GM12878 (cell line): ENCODE results near the gene IQGAP2. TPM values are rescaled to one million over a fixed set of nuclear protein-coding genes. Genes with fewer than 3 reads are reported as not detected.

Experiments used
- ATAC-seq: fragments of 200-7000 bp; cut with Tn5 transposase; 3 replicates; pipeline ENCODE4 v1.9.1; 2020; ENCODE audit warnings: mild to moderate bottlenecking, moderate library complexity
- BruUV-seq: library from RNA; stranded (reverse); fragments of 400-500 nt; replicated peaks from 2 replicates; lab custom pipeline; 2021; lab: Mats Ljungman, UMichigan
- CTCF ChIA-PET: fragments of 300-600 bp; sonication (Branson Sonifier 250); formaldehyde crosslinking; extraction: SDS; loops from one replicate; lab custom pipeline; 2021; ENCODE audit warnings: inconsistent platforms; lab: Yijun Ruan, JAX
- POLR2A ChIA-PET: fragments of 350-600 bp; formaldehyde crosslinking; extraction: SDS; loops from one replicate; lab custom pipeline; 2021; ENCODE audit warnings: inconsistent platforms; lab: Charles Lee
- RAD21 ChIA-PET: fragments of 300-600 bp; sonication (Branson Sonifier 250); formaldehyde crosslinking; loops from one replicate; lab custom pipeline; 2023; ENCODE audit warnings: antibody characterized with exemption; ENCODE audit not compliant: unreplicated experiment; lab: Charles Lee
- SMC1A ChIA-PET: fragments of 300-600 bp; sonication (Branson Sonifier 250); formaldehyde crosslinking; loops from one replicate; lab custom pipeline; 2023; ENCODE audit not compliant: unreplicated experiment, uncharacterized antibody; lab: Charles Lee
- DNase-seq: peaks from one replicate; pipeline ENCODE4 v3.0.0-alpha.2; 2011; ENCODE audit warnings: low read depth, low spot score
- FAIRE-seq: peaks from 3 replicates; lab custom pipeline; 2011; peaks lifted over from hg19 to GRCh38; lab: Jason Lieb, UNC
- H2AFZ ChIP-seq: 2 replicates; pipeline ENCODE4 v1.6.0; 2011; ENCODE audit warnings: low read depth, low read length, control low read depth; ENCODE audit not compliant: control insufficient read depth
- H3K27ac ChIP-seq: 2 replicates; pipeline ENCODE4 v1.5.1; 2011; ENCODE audit warnings: control low read depth; ENCODE audit not compliant: control insufficient read depth, insufficient read depth
- H3K27me3 ChIP-seq, 2 experiments: replicated peaks in 1 of 2; 2 replicates each; pipeline versions ENCODE4 v1.6.0 to v1.6.1; 2011; ENCODE audit warnings: low read length in 1 of 2; ENCODE audit not compliant: control insufficient read depth in 2 of 2, insufficient read depth in 2 of 2
- H3K36me3 ChIP-seq, 2 experiments: 2 replicates each; pipeline ENCODE4 v1.5.1; 2011; ENCODE audit warnings: low read length in 1 of 2; ENCODE audit not compliant: control insufficient read depth in 2 of 2, insufficient read depth in 2 of 2
- H3K4me1 ChIP-seq: 2 replicates; pipeline ENCODE4 v1.6.1; 2011; ENCODE audit warnings: mild to moderate bottlenecking, low read length, moderate library complexity, mixed read lengths; ENCODE audit not compliant: control insufficient read depth, insufficient read depth
- H3K4me2 ChIP-seq: 2 replicates; pipeline ENCODE4 v1.6.0; 2011; ENCODE audit warnings: control low read depth; ENCODE audit not compliant: control insufficient read depth, insufficient read depth
- H3K4me3 ChIP-seq: fragments of 200-600 bp; sonication (generic); 2 replicates; pipeline ENCODE4 v1.5.1; 2016
- H3K79me2 ChIP-seq: 2 replicates; pipeline ENCODE4 v1.6.0; 2011; ENCODE audit warnings: low read length; ENCODE audit not compliant: control insufficient read depth, insufficient read depth
- H3K9ac ChIP-seq: 2 replicates; pipeline ENCODE4 v1.8.0; 2011; ENCODE audit warnings: low read length, control low read depth, mixed read lengths; ENCODE audit not compliant: control insufficient read depth, insufficient read depth
- H3K9me3 ChIP-seq: replicated peaks from 3 replicates; pipeline ENCODE4 v1.5.1; 2011; ENCODE audit warnings: mild to moderate bottlenecking, low read length; ENCODE audit not compliant: control insufficient read depth, insufficient read depth
- H4K20me1 ChIP-seq: 2 replicates; pipeline ENCODE4 v1.6.0; 2011; ENCODE audit not compliant: control insufficient read depth, insufficient read depth
- CEBPB ChIP-seq, 2 experiments: fragments of 150-350 bp in 1 of 2; IDR thresholded peaks; 2 replicates each; pipeline ENCODE4 v1.6.1; 2012 to 2014; ENCODE audit warnings: low read depth in 2 of 2, low read length in 2 of 2, borderline replicate concordance in 1 of 2, inconsistent platforms in 1 of 2
- EGR1 ChIP-seq, 2 experiments: IDR thresholded peaks; 1 replicate in 1 of 2; 2 replicates in 1 of 2; pipeline ENCODE4 v1.6.1; 2011 to 2012; ENCODE audit warnings: low read depth in 2 of 2, low read length in 2 of 2, borderline replicate concordance in 1 of 2, mild to moderate bottlenecking in 1 of 2, moderate library complexity in 1 of 2
- IKZF2 ChIP-seq, 2 experiments: fragments of 450-650 bp; IDR thresholded peaks; 2 replicates each; pipeline ENCODE4 v1.6.1; 2017; ENCODE audit warnings: mild to moderate bottlenecking in 2 of 2, moderate library complexity in 2 of 2
- JUND ChIP-seq: IDR thresholded peaks from 2 replicates; pipeline ENCODE4 v1.6.1; 2012; ENCODE audit warnings: low read depth, mild to moderate bottlenecking, low read length, improper control_type of control experiment, moderate library complexity
- LARP7 ChIP-seq: fragments of 450-650 bp; IDR thresholded peaks from 2 replicates; pipeline ENCODE4 v1.6.1; 2017; ENCODE audit warnings: mild to moderate bottlenecking
- NFYB ChIP-seq: IDR thresholded peaks from 2 replicates; pipeline ENCODE4 v1.6.1; 2011; ENCODE audit warnings: low read depth, mild to moderate bottlenecking, low read length, improper control_type of control experiment, moderate library complexity; ENCODE audit not compliant: insufficient read depth
- PML ChIP-seq: IDR thresholded peaks from 2 replicates; pipeline ENCODE4 v1.6.1; 2012; ENCODE audit warnings: low read length, inconsistent platforms
- RB1 ChIP-seq: fragments of 450-650 bp; formaldehyde crosslinking; IDR thresholded peaks from 2 replicates; pipeline ENCODE4 v1.6.1; 2017; ENCODE audit warnings: mild to moderate bottlenecking, borderline replicate concordance
- SRF ChIP-seq, 2 experiments: IDR thresholded peaks; 2 replicates each; pipeline ENCODE4 v1.6.1; 2011; ENCODE audit warnings: low read depth in 2 of 2, low read length in 2 of 2, mild to moderate bottlenecking in 1 of 2, moderate library complexity in 1 of 2
- WGBS: methylation state at CpG from one replicate; pipeline ENCODE4 v1.1.6; 2016; ENCODE audit warnings: low lambda C conversion rate; ENCODE audit not compliant: insufficient replicate concordance, insufficient coverage; ENCODE audit errors: missing lambda C conversion rate; 5-methylcytosine and 5-hydroxymethylcytosine counted together
- in situ Hi-C: fragments of 300-500 bp; cut with MboI; formaldehyde crosslinking; loops from 9 replicates; pipeline ENCODE4 v1.14.3; 2018; ENCODE audit warnings: mixed read lengths
- intact Hi-C: fragments of 100-400 bp; cut with micrococcal nuclease; formaldehyde crosslinking; loops from one replicate; pipeline ENCODE4 v1.14.2; 2022; ENCODE audit not compliant: unreplicated experiment
- polyA plus RNA-seq, 11 experiments: library from polyadenylated mRNA; depleted of rRNA in 4 of 11; unstranded in 6 of 11; stranded (reverse) in 5 of 11; fragments of >200 nt; fragmentation: Nextera tagmentation in 4 of 11; fragmentation: Illumina TruSeq in 1 of 11; extraction: Ambion mirVana in 4 of 11; extraction: Trizol in 1 of 11; gene quantifications; 1 replicate in 1 of 11; 2 replicates in 10 of 11; pipeline versions ENCODE4 v1.2.1 to v1.2.3, GENCODE V29; 2011 to 2016; ENCODE audit warnings: inconsistent platforms in 2 of 11, missing spikeins in 2 of 11, low read depth in 1 of 11
- total RNA-seq, 4 experiments: library from RNA; depleted of rRNA in 3 of 4; stranded (reverse); fragments of >200 nt in 3 of 4; fragmentation: Illumina TruSeq in 1 of 4; extraction: Trizol in 1 of 4; gene quantifications; 2 replicates each; pipeline versions ENCODE4 v1.2.1 to v1.2.3, GENCODE V29; 2013 to 2021
- TF ChIP-seq, protein P1 (sequence below): fragments of 450-650 bp; IDR thresholded peaks from 2 replicates; pipeline ENCODE4 v1.6.1; 2014; ENCODE audit warnings: mild to moderate bottlenecking
- TF ChIP-seq, protein P2 (sequence below): IDR thresholded peaks from 2 replicates; pipeline ENCODE4 v1.6.1; 2012; ENCODE audit warnings: low read length, inconsistent platforms
- TF ChIP-seq, protein P3 (sequence below): IDR thresholded peaks from 2 replicates; pipeline ENCODE4 v1.6.1; 2011; ENCODE audit warnings: borderline replicate concordance, low read depth, mild to moderate bottlenecking, moderate library complexity, low read length; ENCODE audit not compliant: insufficient read depth, poor library complexity, severe bottlenecking
- TF ChIP-seq, protein P4 (sequence below): IDR thresholded peaks from 2 replicates; pipeline ENCODE4 v1.6.1; 2012; ENCODE audit warnings: low read depth, low read length, improper control_type of control experiment
- TF ChIP-seq, protein P5 (sequence below): fragments of 450-650 bp; conservative IDR thresholded peaks from 2 replicates; pipeline ENCODE4 v1.6.1; 2017; ENCODE audit warnings: mild to moderate bottlenecking, moderate library complexity

Gene IQGAP2
- total and polyA plus RNA-seq, 10 of the 15 experiments (the other 5 are each of a cell fraction or from before 2014, with no cell fraction given): 14.5 to 41.4 (median 21.8) TPM

DNA sequence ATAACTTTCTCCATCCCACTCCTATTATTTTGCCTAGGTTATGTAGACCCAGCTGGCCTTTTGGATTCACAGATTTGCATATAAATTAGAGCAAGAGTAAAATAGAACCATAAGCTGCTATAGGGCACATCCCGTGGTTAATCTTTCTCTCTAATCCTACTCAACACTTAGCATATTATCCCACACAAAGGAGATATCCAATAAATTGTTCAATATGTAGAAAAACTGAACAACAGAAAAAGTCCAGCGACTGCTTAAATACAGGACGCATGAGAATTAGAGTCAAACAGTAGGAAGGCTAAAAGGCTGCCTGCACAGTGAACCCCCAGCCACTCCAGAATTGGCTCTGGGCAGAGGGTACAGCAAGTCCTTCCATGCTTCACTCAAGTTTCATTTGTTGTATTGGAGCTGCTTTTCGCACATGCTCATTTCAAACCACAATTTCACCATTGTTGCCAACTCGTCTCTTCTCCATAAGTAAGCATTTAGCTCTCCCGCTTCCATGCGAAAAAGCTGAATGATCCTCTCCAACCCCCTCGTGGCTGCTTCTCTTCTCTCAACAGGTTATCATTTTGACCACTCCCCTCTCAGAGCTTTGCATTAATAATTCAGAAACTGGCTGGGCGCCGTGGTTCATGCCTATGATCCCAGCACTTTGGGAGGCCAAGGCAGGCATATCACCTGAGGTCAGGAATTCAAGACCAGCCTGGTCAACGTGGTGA lies 14.1 kb upstream of the IQGAP2 start (continued):
- TF ChIP-seq JUND (no peak), IKZF2 (IDR thresholded peaks at IDR 0.05) (no peak), PML (no peak), SRF (IDR thresholded peaks at IDR 0.05; ENCODE audit: low read depth in 2 of 2, low read length in 2 of 2) (no peak)
- TF ChIP-seq, protein P1, sequence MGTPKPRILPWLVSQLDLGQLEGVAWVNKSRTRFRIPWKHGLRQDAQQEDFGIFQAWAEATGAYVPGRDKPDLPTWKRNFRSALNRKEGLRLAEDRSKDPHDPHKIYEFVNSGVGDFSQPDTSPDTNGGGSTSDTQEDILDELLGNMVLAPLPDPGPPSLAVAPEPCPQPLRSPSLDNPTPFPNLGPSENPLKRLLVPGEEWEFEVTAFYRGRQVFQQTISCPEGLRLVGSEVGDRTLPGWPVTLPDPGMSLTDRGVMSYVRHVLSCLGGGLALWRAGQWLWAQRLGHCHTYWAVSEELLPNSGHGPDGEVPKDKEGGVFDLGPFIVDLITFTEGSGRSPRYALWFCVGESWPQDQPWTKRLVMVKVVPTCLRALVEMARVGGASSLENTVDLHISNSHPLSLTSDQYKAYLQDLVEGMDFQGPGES: no peak

DNA sequence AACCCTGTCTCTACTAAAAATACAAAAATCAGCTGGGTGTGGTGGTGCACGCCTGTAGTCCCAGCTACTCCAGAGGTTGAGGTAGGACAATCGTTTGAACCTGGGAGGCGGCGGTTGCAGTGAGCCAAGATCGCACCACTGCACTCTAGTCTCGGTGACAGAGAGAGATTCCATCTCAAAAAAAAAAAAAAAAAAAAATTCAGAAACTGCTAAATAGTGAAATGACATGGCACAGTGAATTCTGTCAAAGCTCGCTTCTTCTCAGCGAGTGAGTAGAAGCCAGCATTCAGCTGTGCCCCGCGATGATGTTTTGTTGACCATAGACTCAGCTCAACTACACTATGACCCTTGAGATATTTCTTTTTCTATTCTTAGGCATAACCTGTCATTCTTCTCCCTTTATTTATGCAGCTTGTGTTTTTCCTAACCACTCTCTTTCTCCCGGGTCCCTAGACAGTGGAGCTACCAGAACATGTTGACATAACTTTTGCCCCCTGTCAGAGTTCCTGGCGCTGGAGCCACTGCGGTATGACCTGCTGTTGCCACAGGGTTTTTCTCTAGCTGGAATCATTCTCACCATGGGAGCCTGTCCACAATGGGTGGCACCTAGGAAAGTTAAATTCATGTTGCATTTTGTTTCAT lies 13.5 kb upstream of the IQGAP2 start:
- Histone ChIP-seq H3K36me3 (no peaks in the 10 kb centered on the region), H4K20me1 (no peaks in the 10 kb centered on the region), H3K4me3 (no peak overlapping the region), H3K4me1 (no peaks in the 10 kb centered on the region), H3K4me2 (no peak overlapping the region), H3K79me2 (no peaks in the 10 kb centered on the region), H3K9ac (no peak overlapping the region), H3K27me3 (no peaks in the 10 kb centered on the region), H2AFZ (no peak overlapping the region), H3K27ac (no peak overlapping the region), H3K9me3 (no peaks in the 10 kb centered on the region)
- ATAC-seq (no peak), FAIRE-seq (no peak), DNase-seq (no peak)
- SMC1A ChIA-PET: interaction anchor here (0.7 to 2.0 kb wide), 5 partner anchors 10 to 37 kb away, joined by 3 to 6 read pairs (median 3); no protein-coding TSS in a partner anchor
- in situ Hi-C loops (no loop called here), intact Hi-C loops (loop anchor here (5.0 kb wide), 1 partner anchor 37 kb away; no protein-coding TSS in a partner anchor)
- POLR2A ChIA-PET: interaction anchor here (0.7 kb wide), 1 partner anchor 10 kb away, joined by 4 read pairs; no protein-coding TSS in a partner anchor
- RAD21 ChIA-PET: interaction anchor here (1.0 kb wide), 1 partner anchor 13 kb away, joined by 3 read pairs; no protein-coding TSS in a partner anchor
- CTCF ChIA-PET: interaction anchor here (1.2 to 1.6 kb wide), 2 partner anchors 14 to 155 kb away, joined by 3 to 7 read pairs; partner anchors contain the start of gene IQGAP2
- BruUV-seq: no TSS peak
- WGBS: 87% methylated on average over 13 of the region's 13 CpGs
- TF ChIP-seq EGR1 (IDR thresholded peaks at IDR 0.05; ENCODE audit: borderline replicate concordance in 1 of 2, low read depth in 2 of 2, low read length in 2 of 2): no peak
- TF ChIP-seq, protein P2, sequence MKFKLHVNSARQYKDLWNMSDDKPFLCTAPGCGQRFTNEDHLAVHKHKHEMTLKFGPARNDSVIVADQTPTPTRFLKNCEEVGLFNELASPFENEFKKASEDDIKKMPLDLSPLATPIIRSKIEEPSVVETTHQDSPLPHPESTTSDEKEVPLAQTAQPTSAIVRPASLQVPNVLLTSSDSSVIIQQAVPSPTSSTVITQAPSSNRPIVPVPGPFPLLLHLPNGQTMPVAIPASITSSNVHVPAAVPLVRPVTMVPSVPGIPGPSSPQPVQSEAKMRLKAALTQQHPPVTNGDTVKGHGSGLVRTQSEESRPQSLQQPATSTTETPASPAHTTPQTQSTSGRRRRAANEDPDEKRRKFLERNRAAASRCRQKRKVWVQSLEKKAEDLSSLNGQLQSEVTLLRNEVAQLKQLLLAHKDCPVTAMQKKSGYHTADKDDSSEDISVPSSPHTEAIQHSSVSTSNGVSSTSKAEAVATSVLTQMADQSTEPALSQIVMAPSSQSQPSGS: no peak
- TF ChIP-seq CEBPB (IDR thresholded peaks at IDR 0.05; ENCODE audit: borderline replicate concordance in 1 of 2, low read depth in 2 of 2, low read length in 2 of 2): no peak
- TF ChIP-seq, protein P3, sequence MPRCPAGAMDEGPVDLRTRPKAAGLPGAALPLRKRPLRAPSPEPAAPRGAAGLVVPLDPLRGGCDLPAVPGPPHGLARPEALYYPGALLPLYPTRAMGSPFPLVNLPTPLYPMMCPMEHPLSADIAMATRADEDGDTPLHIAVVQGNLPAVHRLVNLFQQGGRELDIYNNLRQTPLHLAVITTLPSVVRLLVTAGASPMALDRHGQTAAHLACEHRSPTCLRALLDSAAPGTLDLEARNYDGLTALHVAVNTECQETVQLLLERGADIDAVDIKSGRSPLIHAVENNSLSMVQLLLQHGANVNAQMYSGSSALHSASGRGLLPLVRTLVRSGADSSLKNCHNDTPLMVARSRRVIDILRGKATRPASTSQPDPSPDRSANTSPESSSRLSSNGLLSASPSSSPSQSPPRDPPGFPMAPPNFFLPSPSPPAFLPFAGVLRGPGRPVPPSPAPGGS: no peak
- TF ChIP-seq, protein P4, sequence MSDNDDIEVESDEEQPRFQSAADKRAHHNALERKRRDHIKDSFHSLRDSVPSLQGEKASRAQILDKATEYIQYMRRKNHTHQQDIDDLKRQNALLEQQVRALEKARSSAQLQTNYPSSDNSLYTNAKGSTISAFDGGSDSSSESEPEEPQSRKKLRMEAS: no peak
- TF ChIP-seq LARP7: no peak
- TF ChIP-seq NFYB: no peak
- TF ChIP-seq, protein P5, sequence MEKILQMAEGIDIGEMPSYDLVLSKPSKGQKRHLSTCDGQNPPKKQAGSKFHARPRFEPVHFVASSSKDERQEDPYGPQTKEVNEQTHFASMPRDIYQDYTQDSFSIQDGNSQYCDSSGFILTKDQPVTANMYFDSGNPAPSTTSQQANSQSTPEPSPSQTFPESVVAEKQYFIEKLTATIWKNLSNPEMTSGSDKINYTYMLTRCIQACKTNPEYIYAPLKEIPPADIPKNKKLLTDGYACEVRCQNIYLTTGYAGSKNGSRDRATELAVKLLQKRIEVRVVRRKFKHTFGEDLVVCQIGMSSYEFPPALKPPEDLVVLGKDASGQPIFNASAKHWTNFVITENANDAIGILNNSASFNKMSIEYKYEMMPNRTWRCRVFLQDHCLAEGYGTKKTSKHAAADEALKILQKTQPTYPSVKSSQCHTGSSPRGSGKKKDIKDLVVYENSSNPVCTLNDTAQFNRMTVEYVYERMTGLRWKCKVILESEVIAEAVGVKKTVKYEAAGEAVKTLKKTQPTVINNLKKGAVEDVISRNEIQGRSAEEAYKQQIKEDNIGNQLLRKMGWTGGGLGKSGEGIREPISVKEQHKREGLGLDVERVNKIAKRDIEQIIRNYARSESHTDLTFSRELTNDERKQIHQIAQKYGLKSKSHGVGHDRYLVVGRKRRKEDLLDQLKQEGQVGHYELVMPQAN: no peak
- TF ChIP-seq RB1: no peak
